Cerebellar nuclear complex (tissue), 1 donor: ENCODE results near the gene UPK3A.
A peak's percentile ranks its signal among the peaks of the same experiment; 100 is the strongest.
"Not testable (repeated sequence)": the region's sequence is repeated elsewhere in the genome, so short reads cannot be mapped to it uniquely, and the experiment has no call there.

Experiments used
- DNase-seq, 2 experiments: peaks; one replicate each; lab custom pipeline; 2025; lab: John Stamatoyannopoulos, UW

The UPK3A gene

GRCh38 chr22:45309422-45310227 is 24.9 kb downstream of the UPK3A start, which contains the start of gene FAM118A:
TSS of gene FAM118A (plus strand) at chr22:45309934. CDS start at chr22:45322380, 12,446 bp downstream.
- DNase-seq, result peak; percentile 66 to 90

- no peak for DNase-seq
Measured at GRCh38 chr22:45310331-45310976, 25.7 kb downstream of the UPK3A start.

GRCh38 chr22:45310977-45311531 is 26.3 kb downstream of the UPK3A start:
- DNase-seq, result no peak

DNA sequence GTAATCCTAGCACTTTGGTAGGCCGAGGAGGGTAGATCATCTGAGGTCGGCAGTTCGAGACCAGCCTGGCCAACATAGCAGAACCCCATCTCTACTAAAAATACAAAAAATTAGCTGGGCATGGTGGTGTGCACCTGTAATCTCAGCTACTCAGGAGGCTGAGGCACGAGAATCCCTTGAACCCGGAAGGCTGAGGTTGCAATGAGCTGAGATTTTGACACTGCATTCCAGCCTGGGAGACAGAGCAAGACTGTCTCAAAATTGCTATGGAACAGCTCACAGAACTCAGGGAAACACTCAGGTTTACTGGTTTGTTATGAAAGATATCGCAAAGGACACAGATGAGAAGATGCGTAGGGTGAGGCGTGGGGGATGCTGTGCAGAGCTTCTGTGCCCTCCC is 27.7 kb downstream of the UPK3A start:
- no peak for DNase-seq

- DNase-seq, result no peak
Measured at GRCh38 chr22:45312856-45313255, 28.1 kb downstream of the UPK3A start.

GRCh38 chr22:45314054-45314721 is 29.4 kb downstream of the UPK3A start:
- no peak for DNase-seq

DNA sequence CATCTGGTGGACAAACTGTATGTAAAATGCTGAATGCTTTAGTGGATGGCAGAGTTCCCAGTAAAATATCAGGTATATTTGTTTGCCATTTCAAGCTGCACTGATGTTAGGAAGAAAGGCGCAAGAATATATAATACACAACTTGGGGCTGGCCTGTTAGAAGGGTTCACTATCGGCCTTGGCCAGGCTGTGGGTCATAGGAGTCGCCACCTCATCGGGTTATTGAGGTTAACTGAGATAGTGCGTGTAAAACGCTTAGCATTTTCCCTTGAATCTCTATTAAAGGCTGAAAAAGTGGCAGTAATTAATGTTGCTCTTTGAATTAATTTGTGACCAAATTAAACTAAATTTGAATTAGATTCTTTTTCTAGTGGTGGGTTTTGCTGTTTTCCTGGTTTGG is 30.0 kb downstream of the UPK3A start:
- no peak for DNase-seq

- no peak for DNase-seq
Measured at GRCh38 chr22:45316796-45317526, 32.2 kb downstream of the UPK3A start.

GRCh38 chr22:45317551-45318167 is 32.9 kb downstream of the UPK3A start:
- DNase-seq, result peak in 1 of 2 experiments; percentile 13

GRCh38 chr22:45318168-45318557 is 33.4 kb downstream of the UPK3A start:
- DNase-seq, result peak in 1 of 2 experiments; percentile 7

DNA sequence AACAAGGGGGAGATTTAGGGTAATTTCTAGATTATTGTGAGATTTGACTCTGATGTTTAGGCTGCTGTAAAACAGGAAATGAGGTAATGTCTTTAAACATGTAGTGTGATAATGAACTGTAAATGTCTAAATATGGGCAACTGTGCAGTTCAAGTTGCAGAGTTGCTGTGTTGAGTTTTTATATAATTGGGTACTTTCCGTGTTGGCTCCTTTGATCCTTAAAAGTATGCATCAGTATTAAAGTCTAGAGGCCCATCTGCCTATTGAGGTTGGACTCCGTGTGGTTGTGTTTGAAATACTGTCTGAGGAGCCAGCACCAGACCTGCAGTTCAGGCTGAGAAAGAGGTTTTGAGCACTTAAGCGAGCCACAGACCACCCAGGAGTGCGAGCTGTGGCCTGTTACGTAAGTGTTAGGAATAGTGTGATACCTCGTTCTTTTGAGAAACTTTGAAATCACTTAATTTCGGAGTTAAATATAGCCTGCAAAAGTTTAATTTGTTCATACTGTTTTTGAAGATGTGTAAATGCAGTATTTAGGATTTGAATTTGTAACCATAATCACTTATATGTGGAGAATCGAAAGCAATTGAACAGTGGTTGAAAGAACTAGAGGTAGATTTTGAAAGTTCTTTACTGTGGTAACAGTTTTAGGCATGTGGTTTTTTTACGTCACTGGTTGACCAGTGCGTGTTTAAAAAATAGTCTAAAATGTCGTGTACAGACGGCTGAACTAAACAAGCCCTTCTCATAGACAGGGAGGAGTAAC is 34.0 kb downstream of the UPK3A start:
- DNase-seq, result no peak

GRCh38 chr22:45319324-45319685 is 34.6 kb downstream of the UPK3A start:
- DNase-seq, result no peak

DNA sequence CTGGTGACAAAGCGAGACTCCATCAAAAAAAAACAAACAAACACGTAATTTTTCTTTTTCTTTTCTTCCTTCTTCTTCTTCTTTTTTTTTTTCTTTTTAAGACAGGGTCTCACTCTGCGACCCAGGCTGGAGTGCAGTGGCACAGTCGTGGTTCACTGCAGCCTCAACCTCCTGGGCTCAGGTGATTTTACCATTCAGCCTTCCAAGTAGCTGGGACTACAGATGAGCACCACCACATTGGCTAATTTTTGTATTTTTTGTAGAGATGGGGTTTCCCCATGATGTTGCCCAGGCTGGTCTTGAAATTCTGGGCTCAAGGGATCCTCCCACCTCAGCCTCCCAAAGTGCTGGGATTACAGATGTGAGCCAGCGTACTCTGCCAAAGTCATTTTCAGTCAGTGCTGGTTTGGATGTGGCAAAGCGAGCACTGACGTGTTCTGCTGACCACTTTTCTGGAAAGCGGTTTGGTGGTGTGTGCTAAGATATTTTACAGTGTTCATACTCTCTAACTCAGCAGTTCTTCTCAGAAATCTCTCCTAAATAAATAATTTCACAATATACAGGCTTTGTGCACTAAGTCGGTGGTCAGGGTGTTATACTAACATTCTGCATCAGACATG is 35.7 kb downstream of the UPK3A start:
- no peak for DNase-seq

DNA sequence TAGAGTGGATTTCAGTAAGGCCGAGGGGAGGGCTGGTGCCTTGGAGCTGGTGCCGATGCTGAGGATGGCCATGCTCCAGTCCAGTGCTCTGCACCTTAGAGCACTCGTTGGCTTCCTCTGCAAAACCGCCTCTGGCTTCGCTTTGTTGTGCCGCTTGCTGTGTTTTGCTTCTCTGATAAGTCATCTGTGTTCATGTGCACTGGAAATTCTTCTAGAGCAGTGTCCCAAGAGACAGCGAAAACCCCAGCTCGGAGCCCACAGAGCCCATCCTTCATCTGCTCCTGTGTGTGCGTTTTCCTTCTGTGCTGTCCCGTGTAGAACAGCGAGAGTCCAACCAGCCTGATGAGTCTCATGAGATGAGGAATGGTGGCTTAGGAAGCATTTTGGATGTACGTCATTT is 37.1 kb downstream of the UPK3A start:
- no peak for DNase-seq

DNA sequence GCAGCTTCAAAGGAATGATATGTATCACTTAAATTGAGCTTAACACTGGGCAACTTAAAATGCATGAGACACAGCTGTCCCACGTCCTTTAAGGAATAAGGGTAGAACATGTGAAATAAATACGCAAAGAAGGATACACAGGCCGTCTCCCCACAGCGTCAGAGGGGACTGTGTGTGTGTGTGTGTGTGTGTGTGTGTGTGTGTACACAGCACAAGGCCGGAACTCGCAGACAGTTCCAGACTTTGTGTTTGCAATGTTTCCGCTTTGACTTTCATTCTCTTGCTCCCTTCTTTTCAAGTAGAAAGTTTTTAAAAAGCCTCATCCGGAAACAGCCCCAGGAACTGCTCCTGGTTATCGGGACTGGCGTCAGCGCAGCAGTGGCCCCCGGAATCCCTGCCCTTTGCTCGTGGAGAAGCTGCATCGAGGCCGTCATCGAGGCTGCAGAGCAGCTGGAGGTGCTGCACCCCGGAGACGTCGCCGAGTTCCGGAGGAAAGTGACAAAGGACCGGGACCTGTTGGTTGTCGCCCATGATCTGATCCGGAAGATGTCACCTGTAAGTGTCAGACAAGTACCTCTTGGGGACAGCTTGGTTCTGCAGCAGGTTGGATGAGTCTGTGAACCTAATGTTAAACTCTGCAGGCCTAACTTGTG is 38.2 kb downstream of the UPK3A start:
- DNase-seq, result no peak

DNA sequence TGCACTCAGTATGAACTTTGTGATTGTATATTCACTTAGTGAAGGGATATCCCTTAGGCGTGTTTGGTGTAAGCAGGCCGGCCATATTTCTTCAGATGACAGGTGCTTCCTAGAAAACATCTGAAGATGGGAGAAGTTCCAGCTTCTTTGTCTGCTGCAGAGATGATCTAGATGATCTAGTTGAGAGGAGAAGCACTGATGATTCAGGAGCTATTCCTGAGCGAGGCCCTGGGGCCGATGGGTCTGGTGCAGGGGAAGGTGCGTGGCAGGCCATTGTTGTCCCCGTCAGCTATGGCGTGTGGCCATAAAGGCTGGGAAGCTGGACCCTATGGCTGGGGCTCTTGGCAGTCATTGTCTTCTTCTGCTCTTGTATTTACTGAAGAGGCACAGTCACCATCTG is 38.9 kb downstream of the UPK3A start:
- no peak for DNase-seq

DNA sequence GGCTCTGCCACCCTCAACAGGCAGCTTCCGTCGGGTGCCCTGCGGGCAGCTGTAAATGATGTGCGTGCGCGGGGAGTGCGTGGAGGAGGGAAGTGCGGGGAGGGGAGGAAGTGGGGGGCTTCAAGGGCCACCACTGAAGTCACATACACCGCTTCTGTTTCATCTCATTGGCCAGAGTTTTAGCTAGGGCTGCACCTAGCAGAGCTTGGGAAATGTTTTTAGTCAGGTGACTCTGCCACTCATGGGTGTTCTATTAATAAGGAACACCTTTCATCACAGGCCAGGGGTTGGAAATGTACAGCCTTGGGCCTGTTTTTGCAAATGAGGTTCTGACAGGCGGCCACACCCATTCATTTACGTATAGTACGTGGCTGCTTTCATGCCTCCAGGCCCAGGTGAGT is 39.6 kb downstream of the UPK3A start:
- DNase-seq, result no peak

DNA sequence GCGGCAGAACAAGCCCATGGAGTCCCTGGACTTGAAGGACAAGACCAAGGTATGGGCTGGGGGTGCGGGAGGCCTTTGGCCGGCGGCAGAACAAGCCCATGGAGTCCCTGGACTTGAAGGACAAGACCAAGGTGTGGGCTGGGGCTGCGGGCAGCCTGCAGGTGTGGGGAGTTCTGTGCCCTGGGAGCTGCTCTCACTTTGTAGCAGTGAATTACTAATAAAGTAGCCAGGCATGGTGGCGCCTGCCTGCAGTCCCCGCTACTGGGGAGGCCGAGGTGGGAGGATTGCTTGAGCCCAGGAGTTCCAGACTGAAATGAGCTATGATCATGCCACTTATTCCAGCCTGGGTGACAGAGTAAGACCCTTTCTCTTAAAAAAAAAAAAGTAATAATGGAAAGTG is 43.5 kb downstream of the UPK3A start:
- not testable (repeated sequence) for DNase-seq

GRCh38 chr22:45328822-45329529 is 44.2 kb downstream of the UPK3A start:
- DNase-seq, result no peak
